Neural cell (in vitro differentiated cells): Measurements from ENCODE around the gene MOB3A.

Experiments used
- CTCF ChIP-seq: fragments of 450-650 bp; IDR thresholded peaks from 2 replicates; pipeline ENCODE4 v1.5.1; 2014; ENCODE audit warnings: antibody characterized with exemption, mild to moderate bottlenecking, moderate library complexity; ENCODE audit not compliant: poor library complexity, severe bottlenecking
- EP300 ChIP-seq: fragments of 450-650 bp; conservative IDR thresholded peaks from 2 replicates; pipeline ENCODE4 v1.6.1; 2014; ENCODE audit warnings: antibody characterized with exemption, mild to moderate bottlenecking, moderate library complexity; ENCODE audit not compliant: poor library complexity, severe bottlenecking
- EZH2 ChIP-seq: fragments of 200-600, 300-800 bp; shearing (Covaris generic), sonication (generic); IDR thresholded peaks from 2 replicates; pipeline ENCODE4 v1.6.1; 2014; ENCODE audit warnings: antibody characterized with exemption, low read length, borderline replicate concordance, mild to moderate bottlenecking; ENCODE audit not compliant: insufficient read depth, poor library complexity, severe bottlenecking
- RAD21 ChIP-seq: fragments of 450-650 bp; conservative IDR thresholded peaks from 2 replicates; pipeline ENCODE4 v1.6.1; 2014; ENCODE audit warnings: antibody characterized with exemption, mild to moderate bottlenecking, moderate library complexity

GRCh38 chr19:2126879-2127518, 30.9 kb upstream of the MOB3A start:
- TF ChIP-seq CTCF: no peak
- no peak for TF ChIP-seq RAD21
- TF ChIP-seq EP300: no peak
- no peak for TF ChIP-seq EZH2
